ENCODE data around the gene NUP210. TPM values are rescaled to one million over a fixed set of nuclear protein-coding genes. Genes with fewer than 3 reads are reported as not detected.

The NUP210 gene
- total RNA-seq, 1 donor from 2014 or later, result 3.0 TPM

DNA sequence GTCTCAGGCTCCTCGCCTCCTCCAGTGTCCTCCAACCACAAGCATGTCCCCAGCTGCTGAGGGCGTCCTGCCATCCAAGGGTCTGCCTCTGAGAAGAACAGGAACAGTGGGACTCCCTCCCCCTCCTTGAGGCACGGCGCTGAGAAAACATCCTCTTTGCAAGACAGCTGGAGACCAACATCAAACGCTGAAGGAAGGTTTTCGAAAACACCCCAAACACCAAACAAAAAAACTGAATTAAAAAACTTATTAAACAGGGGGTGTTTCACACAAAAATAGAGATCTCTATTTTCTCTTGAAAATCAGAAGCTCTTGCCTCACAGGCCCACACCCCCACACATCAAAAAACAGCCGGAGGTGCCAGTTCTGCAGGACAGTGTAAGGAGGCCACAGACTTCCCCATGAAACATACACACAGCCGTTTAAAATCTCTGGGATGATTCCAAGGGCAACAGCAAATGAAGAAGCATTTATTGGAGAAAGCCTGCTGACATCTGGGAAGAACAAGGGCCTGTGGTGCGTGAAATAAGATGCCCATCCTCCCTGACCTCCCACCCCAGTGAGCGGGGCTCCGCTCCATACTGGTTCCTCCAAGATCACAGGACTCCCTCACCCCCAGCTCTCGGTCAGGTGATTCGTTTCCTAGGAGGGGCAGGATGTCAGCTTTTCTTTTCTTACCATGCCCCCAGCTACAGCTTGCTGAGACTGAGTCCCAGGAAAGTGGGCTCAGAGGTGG lies 71.3 kb downstream of the NUP210 start:
- Mint-ChIP-seq H3K9me3 (ENCODE audit: unreplicated experiment) (no peaks in the 10 kb centered on the region), H3K27me3 (ENCODE audit: unreplicated experiment) (peaks cover 5% of the 10 kb centered on the region), H3K4me1 (ENCODE audit: unreplicated experiment) (peaks cover 44% of the 10 kb centered on the region), H3K27ac (ENCODE audit: unreplicated experiment) (peak overlapping the region; percentile 34), H3K36me3 (ENCODE audit: low read depth, unreplicated experiment) (no peaks in the 10 kb centered on the region), H3K4me3 (ENCODE audit: unreplicated experiment) (no peak overlapping the region)
- TF ChIP-seq, protein P1, sequence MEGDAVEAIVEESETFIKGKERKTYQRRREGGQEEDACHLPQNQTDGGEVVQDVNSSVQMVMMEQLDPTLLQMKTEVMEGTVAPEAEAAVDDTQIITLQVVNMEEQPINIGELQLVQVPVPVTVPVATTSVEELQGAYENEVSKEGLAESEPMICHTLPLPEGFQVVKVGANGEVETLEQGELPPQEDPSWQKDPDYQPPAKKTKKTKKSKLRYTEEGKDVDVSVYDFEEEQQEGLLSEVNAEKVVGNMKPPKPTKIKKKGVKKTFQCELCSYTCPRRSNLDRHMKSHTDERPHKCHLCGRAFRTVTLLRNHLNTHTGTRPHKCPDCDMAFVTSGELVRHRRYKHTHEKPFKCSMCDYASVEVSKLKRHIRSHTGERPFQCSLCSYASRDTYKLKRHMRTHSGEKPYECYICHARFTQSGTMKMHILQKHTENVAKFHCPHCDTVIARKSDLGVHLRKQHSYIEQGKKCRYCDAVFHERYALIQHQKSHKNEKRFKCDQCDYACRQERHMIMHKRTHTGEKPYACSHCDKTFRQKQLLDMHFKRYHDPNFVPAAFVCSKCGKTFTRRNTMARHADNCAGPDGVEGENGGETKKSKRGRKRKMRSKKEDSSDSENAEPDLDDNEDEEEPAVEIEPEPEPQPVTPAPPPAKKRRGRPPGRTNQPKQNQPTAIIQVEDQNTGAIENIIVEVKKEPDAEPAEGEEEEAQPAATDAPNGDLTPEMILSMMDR (IDR thresholded peaks at IDR 0.05; ENCODE audit: unreplicated experiment), result no peak
- DNase-seq (ENCODE audit: low spot score), result peak; percentile 32

DNA sequence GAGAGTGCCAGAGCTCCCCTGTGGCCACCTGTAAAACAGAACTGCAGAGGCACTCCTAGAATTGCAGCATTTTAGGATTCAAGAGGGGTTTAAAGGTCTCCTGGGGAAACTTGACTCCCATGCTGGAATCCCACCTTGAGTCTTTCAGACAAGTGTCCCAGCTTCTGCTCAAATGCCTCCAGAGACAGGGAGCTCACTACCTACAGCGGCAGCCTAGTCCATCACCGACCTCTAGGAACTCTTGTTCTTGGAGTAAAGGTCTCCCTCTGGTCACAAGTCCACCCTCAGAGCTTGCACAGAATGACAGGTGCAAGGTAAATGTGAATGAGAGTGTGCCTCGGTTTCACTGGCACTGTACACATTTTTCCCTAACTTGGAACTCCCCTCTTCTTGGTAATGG lies 72.0 kb downstream of the NUP210 start:
- no peak for DNase-seq (ENCODE audit: low spot score)
- Mint-ChIP-seq H3K27me3 (ENCODE audit: unreplicated experiment) (peaks cover 5% of the 10 kb centered on the region), H3K9me3 (ENCODE audit: unreplicated experiment) (no peaks in the 10 kb centered on the region), H3K27ac (ENCODE audit: unreplicated experiment) (no peak overlapping the region), H3K4me1 (ENCODE audit: unreplicated experiment) (peaks cover 44% of the 10 kb centered on the region), H3K36me3 (ENCODE audit: low read depth, unreplicated experiment) (no peaks in the 10 kb centered on the region), H3K4me3 (ENCODE audit: unreplicated experiment) (no peak overlapping the region)
- TF ChIP-seq, protein P1 (IDR thresholded peaks at IDR 0.05; ENCODE audit: unreplicated experiment), result no peak

- DNase-seq (ENCODE audit: low spot score), result peak; percentile 39
- no peaks in the 10 kb centered on the region for H3K9me3 Mint-ChIP-seq (ENCODE audit: unreplicated experiment)
- peaks cover 5% of the 10 kb centered on the region for H3K27me3 Mint-ChIP-seq (ENCODE audit: unreplicated experiment)
- H3K4me1 Mint-ChIP-seq (ENCODE audit: unreplicated experiment), result peaks cover 44% of the 10 kb centered on the region
- H3K36me3 Mint-ChIP-seq (ENCODE audit: low read depth, unreplicated experiment), result no peaks in the 10 kb centered on the region
- peak overlapping the region; percentile 15 for H3K27ac Mint-ChIP-seq (ENCODE audit: unreplicated experiment)
- TF ChIP-seq, protein P1 (IDR thresholded peaks at IDR 0.05; ENCODE audit: unreplicated experiment), result no peak
- H3K4me3 Mint-ChIP-seq (ENCODE audit: unreplicated experiment), result no peak overlapping the region
Measured at GRCh38 chr3:13347390-13347950, 72.7 kb downstream of the NUP210 start.

DNA sequence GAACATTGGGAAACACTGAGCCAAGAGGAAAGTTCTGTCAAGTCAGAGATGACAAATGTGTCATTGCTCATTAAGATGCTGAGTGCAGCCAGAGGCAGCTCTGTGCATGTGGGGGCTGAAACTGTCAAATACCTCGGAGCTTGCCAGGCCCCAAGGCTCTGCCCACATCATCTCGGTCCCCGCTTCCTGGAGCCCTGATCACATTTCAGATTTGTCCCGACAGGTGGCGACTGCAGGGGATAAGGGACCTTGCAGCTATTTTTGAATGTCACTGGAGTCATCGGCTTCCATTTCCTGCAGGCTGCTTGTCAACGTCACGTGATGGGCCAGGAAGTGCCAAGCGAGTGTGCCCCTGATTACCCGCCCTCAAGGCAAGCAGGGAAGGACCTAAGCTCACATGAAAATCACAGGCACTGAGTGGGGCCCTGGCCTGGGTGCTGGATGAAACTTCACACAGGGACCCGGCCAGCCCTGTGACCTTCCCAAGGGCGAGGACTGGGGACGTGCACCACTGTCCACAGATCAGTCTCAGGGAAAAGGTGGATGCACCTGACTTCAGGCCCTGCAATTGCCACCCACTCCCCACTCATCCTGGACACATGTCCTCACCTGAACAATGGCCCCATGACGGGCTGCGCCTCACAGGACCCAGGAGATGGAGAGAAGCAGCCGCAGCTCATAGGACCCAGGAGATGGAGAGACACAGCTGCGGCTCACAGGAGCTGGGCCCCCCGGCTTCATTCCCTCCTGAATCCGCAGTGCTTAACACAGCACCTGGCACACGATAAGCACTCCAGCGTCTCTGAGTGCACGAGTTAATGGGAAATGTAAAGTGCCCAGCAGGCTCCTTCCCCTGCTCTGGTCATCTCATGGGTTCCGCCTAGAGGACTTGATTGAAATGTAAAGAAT lies 73.4 kb downstream of the NUP210 start:
- Mint-ChIP-seq H3K4me1 (ENCODE audit: unreplicated experiment) (peaks cover 44% of the 10 kb centered on the region), H3K27ac (ENCODE audit: unreplicated experiment) (peak overlapping the region; percentile 15), H3K27me3 (ENCODE audit: unreplicated experiment) (peaks cover 5% of the 10 kb centered on the region), H3K4me3 (ENCODE audit: unreplicated experiment) (no peak overlapping the region), H3K36me3 (ENCODE audit: low read depth, unreplicated experiment) (no peaks in the 10 kb centered on the region), H3K9me3 (ENCODE audit: unreplicated experiment) (no peaks in the 10 kb centered on the region)
- peak; percentile 28 for DNase-seq (ENCODE audit: low spot score)
- TF ChIP-seq, protein P1 (IDR thresholded peaks at IDR 0.05; ENCODE audit: unreplicated experiment), result peak; percentile 19
